Activated T-cell treated with anti-CD3 and anti-CD28 coated beads, Interleukin-2, amount 50 U/mL, for 48 hours (primary cell): ENCODE results near the gene KRT32.

Source experiments
- DNase-seq, 2 experiments: peaks; one replicate each; pipeline ENCODE4 v3.0.0-alpha.2; 2020

Gene KRT32

GRCh38 chr17:41466988-41467387, at the start of gene KRT32:
TSS of gene KRT32 (minus strand) at chr17:41467386. CDS start at chr17:41467325, 61 bp downstream.
- DNase-seq, result no peak

GRCh38 chr17:41516830-41517283, 49.7 kb upstream of the KRT32 start:
- no peak for DNase-seq

GRCh38 chr17:41516147-41516829, 49.1 kb upstream of the KRT32 start:
- no peak for DNase-seq

GRCh38 chr17:41513168-41513547, 46.0 kb upstream of the KRT32 start:
- DNase-seq, result no peak

- DNase-seq, result no peak
Observed at GRCh38 chr17:41512546-41513167, 45.5 kb upstream of the KRT32 start.

- DNase-seq, result no peak
Observed at GRCh38 chr17:41511716-41512115, 44.5 kb upstream of the KRT32 start.

GRCh38 chr17:41511116-41511515, 43.9 kb upstream of the KRT32 start:
- DNase-seq, result no peak

GRCh38 chr17:41510251-41511065, 43.3 kb upstream of the KRT32 start:
- DNase-seq, result no peak

- DNase-seq, result no peak
Observed at GRCh38 chr17:41507315-41507880, 40.2 kb upstream of the KRT32 start.

GRCh38 chr17:41505809-41506767, 38.9 kb upstream of the KRT32 start:
- DNase-seq, result no peak

GRCh38 chr17:41505007-41505808, 38.0 kb upstream of the KRT32 start, which contains the start of gene KRT13:
TSS of gene KRT13 (minus strand) at chr17:41505612. CDS start at chr17:41505550, 62 bp downstream.
- DNase-seq, result no peak

- DNase-seq, result no peak
Observed at GRCh38 chr17:41504246-41504977, 37.2 kb upstream of the KRT32 start.

GRCh38 chr17:41503202-41503601, 36.0 kb upstream of the KRT32 start:
- no peak for DNase-seq

- no peak for DNase-seq
Observed at GRCh38 chr17:41500131-41500911, 33.1 kb upstream of the KRT32 start.

GRCh38 chr17:41499714-41500113, 32.5 kb upstream of the KRT32 start:
- DNase-seq, result no peak

GRCh38 chr17:41498276-41498675, 31.1 kb upstream of the KRT32 start:
- no peak for DNase-seq

GRCh38 chr17:41496803-41497484, 29.8 kb upstream of the KRT32 start:
- DNase-seq, result peak; percentile 86 to 87

GRCh38 chr17:41494524-41494923, 27.3 kb upstream of the KRT32 start:
- DNase-seq, result no peak

- DNase-seq, result no peak
Observed at GRCh38 chr17:41492771-41493170, 25.6 kb upstream of the KRT32 start.
